Activated T-helper 2 cell treated with anti-CD3 and anti-CD28 coated beads, Interferon-gamma antibody, Interleukin-2, Interleukin-4, amounts not matched to agents 10 μg/mL and 5 μg/mL and 100 μg/mL, durations not matched to agents 14 hours and 24 hours and 36 hours (primary cell): Measurements from ENCODE around the gene RNF213. TPM values are rescaled to one million over a fixed set of nuclear protein-coding genes. Genes with fewer than 3 reads are reported as not detected.
"Not testable (repeated sequence)": the region's sequence is repeated elsewhere in the genome, so short reads cannot be mapped to it uniquely, and the experiment has no call there.

ENCODE experiments used
- DNase-seq: peaks from one replicate; pipeline ENCODE4 v3.0.0; 2021; ENCODE audit warnings: low spot score
- H3K27ac Mint-ChIP-seq: one replicate; pipeline ENCODE4 v1.8.0; 2021; ENCODE audit warnings: mixed read lengths
- H3K27me3 Mint-ChIP-seq: one replicate; pipeline ENCODE4 v1.8.0; 2021; ENCODE audit warnings: low read depth, mixed read lengths
- H3K36me3 Mint-ChIP-seq: one replicate; pipeline ENCODE4 v1.8.0; 2021; ENCODE audit warnings: low read depth, mixed read lengths
- H3K4me1 Mint-ChIP-seq: one replicate; pipeline ENCODE4 v1.8.0; 2021; ENCODE audit warnings: low read depth, mixed read lengths
- H3K4me3 Mint-ChIP-seq: one replicate; pipeline ENCODE4 v1.8.0; 2021; ENCODE audit warnings: low read depth, mild to moderate bottlenecking, moderate library complexity, mixed read lengths
- H3K9me3 Mint-ChIP-seq: one replicate; pipeline ENCODE4 v1.8.0; 2021; ENCODE audit warnings: mixed read lengths
- intact Hi-C: fragments of 100-400 bp; cut with micrococcal nuclease; formaldehyde crosslinking; loops from one replicate; pipeline ENCODE4 v1.15.1; 2023
- total RNA-seq: library from RNA; stranded (reverse); gene quantifications from 2 replicates; pipeline ENCODE4 v1.2.3, GENCODE V29; 2022

The RNF213 gene
- total RNA-seq, 1 donor from 2014 or later = 297 TPM

DNA sequence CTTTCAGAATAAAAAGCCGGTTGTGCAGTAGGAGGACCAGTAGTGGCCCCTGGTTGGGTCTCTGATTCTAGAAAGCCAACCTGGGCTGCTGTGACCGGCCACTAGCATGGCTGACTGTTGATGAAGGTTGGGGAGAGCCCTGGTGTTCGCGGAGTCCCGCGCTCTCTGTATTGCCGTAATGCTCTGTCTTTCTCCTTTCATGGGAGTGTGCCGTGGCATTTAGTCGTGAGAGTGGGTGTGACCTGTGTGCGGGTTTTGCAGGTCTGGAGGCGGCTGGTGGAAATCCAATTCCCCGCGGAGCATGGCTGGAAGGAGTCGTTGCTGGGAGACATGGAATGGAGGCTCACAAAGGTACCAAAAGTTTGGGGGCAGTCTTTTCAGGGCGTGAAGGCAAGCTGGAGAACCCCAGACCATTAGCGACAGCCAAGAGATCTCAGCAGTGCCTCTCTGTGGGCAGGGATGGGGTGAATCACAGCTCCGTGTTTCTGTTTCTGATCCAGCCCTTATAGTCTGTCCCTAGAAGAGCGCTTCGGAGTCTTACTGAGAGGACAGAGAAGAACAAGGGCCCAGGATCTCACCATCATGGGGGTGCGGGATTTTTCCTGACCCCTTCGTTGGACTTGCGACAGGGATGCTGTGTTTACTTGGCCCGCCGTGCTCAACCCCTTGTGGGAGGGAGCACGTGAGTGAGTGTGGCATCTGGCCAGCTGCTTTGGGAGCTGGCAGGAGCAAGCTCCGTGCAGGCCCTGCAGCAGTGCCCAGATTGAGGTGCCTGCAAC is 56.5 kb downstream of the RNF213 start:
- H3K36me3 Mint-ChIP-seq = peaks cover 72% of the 10 kb centered on the region
- no peak overlapping the region for H3K4me3 Mint-ChIP-seq
- peaks cover 5% of the 10 kb centered on the region for H3K4me1 Mint-ChIP-seq
- DNase-seq = no peak
- intact Hi-C loops = no loop called here
- H3K9me3 Mint-ChIP-seq = no peaks in the 10 kb centered on the region
- H3K27ac Mint-ChIP-seq = no peak overlapping the region
- H3K27me3 Mint-ChIP-seq = no peaks in the 10 kb centered on the region

GRCh38 chr17:80317706-80317980 is 57.0 kb downstream of the RNF213 start:
- Mint-ChIP-seq H3K4me3 (no peak overlapping the region), H3K9me3 (no peaks in the 10 kb centered on the region), H3K36me3 (peaks cover 76% of the 10 kb centered on the region), H3K27me3 (no peaks in the 10 kb centered on the region), H3K4me1 (peaks cover 5% of the 10 kb centered on the region), H3K27ac (no peak overlapping the region)
- DNase-seq = no peak
- intact Hi-C loops = no loop called here

DNA sequence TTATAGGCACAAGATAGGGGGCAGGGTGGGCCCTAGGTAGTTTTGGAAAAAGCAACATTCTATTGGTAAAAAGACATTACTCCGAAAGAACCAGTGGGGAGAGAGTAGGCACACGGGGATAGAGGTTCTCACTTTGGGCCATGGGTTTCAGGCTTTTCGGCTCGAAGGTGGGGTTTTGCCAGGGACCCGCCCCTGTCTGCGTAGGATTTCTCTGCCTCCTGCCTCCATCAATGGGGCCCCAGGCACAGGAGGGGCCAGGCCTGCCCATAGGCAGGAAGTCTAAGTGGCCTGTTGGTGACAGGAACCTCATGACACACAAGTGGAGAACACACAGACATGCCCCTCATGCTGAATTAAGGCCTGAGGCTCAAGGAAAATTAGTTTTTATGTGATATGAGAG is 57.5 kb downstream of the RNF213 start:
- Mint-ChIP-seq H3K9me3 (no peaks in the 10 kb centered on the region), H3K36me3 (peaks cover 76% of the 10 kb centered on the region), H3K4me3 (no peak overlapping the region), H3K4me1 (peaks cover 7% of the 10 kb centered on the region), H3K27me3 (no peaks in the 10 kb centered on the region), H3K27ac (no peak overlapping the region)
- no peak for DNase-seq
- intact Hi-C loops = no loop called here

DNA sequence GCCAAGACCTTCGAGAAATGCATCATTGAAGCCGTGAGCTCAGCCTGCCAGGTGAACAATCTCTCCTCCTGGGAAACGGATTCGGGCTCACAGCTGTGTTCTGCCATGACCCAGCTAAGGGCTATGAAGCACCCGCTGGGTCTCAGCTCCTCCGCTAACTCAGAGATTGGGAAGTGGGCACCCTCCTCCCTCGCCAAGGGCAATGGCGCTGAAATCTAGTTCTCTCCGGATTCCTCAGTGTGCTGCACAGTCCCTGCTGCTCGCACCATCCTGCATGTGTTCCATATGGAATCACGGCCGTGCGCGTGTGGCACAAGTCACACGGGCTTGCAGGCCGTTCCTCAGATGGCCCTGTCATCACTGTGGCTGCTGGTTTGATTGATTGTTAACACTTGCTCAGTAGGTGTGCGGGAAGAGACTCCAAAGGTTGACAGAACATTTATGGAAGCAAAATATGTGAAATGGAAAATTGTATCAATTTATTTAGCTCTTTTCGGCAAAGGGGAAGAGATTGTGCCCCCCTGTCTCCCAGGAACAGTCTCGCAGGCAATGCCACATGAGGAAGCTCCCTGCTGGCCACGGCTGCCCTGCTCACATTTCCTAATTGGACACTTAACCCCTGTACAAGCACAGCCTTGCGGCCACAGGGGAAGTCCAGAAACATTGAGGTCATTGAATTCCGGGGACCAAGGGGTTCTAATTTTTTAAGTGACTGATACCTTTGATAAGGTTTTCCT is 58.8 kb downstream of the RNF213 start:
- peaks cover 84% of the 10 kb centered on the region for H3K36me3 Mint-ChIP-seq
- intact Hi-C loops = no loop called here
- no peak overlapping the region for H3K27ac Mint-ChIP-seq
- H3K4me3 Mint-ChIP-seq = no peak overlapping the region
- no peak for DNase-seq
- no peaks in the 10 kb centered on the region for H3K9me3 Mint-ChIP-seq
- no peaks in the 10 kb centered on the region for H3K27me3 Mint-ChIP-seq
- peaks cover 8% of the 10 kb centered on the region for H3K4me1 Mint-ChIP-seq

DNA sequence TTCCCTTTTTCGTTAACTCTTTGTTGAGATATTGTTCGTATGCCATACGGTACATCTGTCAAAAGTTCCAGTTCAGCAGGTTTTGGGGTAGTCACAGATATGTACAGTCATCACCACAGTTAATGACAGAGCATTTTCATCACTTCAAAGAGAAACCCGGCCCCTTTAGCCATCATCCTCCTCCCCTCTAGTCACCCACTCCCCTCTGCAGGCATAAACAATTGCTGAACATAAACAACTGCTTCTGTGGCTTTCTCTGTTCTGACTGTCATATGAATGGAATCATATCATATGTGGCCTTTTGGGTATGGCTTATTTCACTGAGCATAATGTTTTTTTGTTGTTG is 59.3 kb downstream of the RNF213 start:
- no peak for DNase-seq
- H3K36me3 Mint-ChIP-seq = peaks cover 89% of the 10 kb centered on the region
- H3K27me3 Mint-ChIP-seq = no peaks in the 10 kb centered on the region
- intact Hi-C loops = no loop called here
- H3K4me1 Mint-ChIP-seq = peaks cover 8% of the 10 kb centered on the region
- H3K9me3 Mint-ChIP-seq = no peaks in the 10 kb centered on the region
- H3K27ac Mint-ChIP-seq = no peak overlapping the region
- H3K4me3 Mint-ChIP-seq = no peak overlapping the region

GRCh38 chr17:80320496-80320895 is 59.8 kb downstream of the RNF213 start:
- no peaks in the 10 kb centered on the region for H3K9me3 Mint-ChIP-seq
- peaks cover 8% of the 10 kb centered on the region for H3K4me1 Mint-ChIP-seq
- peaks cover 93% of the 10 kb centered on the region for H3K36me3 Mint-ChIP-seq
- no peak overlapping the region for H3K4me3 Mint-ChIP-seq
- no peak for DNase-seq
- no peak overlapping the region for H3K27ac Mint-ChIP-seq
- intact Hi-C loops = no loop called here
- H3K27me3 Mint-ChIP-seq = no peaks in the 10 kb centered on the region

GRCh38 chr17:80322864-80323263 is 62.2 kb downstream of the RNF213 start:
- Mint-ChIP-seq H3K27ac (peak overlapping the region; percentile 28), H3K4me3 (no peak overlapping the region), H3K9me3 (no peaks in the 10 kb centered on the region), H3K4me1 (peaks cover 3% of the 10 kb centered on the region), H3K36me3 (peaks cover 91% of the 10 kb centered on the region), H3K27me3 (no peaks in the 10 kb centered on the region)
- intact Hi-C loops = no loop called here
- no peak for DNase-seq

DNA sequence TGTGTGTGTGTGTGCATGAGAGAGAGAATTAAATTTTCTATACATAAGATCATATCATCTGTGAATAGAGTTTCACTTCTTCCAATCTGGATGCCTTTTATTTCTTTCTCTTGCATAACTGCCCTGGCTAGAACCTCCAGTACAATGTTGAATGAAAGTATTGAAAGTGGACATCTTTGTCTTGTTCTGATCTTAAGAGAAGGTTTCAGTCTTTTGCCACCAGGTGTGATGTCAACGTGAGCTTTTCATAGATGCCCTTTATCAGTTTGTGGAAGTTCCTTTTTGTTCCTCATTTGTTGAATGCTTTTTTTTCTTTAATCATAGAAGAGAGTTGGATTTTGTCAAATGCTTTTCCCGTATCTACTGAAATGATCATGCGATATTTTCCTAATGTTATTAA is 63.3 kb downstream of the RNF213 start:
- Mint-ChIP-seq H3K4me1 (peaks cover 13% of the 10 kb centered on the region), H3K4me3 (no peak overlapping the region), H3K27me3 (no peaks in the 10 kb centered on the region), H3K9me3 (no peaks in the 10 kb centered on the region), H3K36me3 (peaks cover 93% of the 10 kb centered on the region), H3K27ac (no peak overlapping the region)
- intact Hi-C loops = no loop called here
- no peak for DNase-seq

DNA sequence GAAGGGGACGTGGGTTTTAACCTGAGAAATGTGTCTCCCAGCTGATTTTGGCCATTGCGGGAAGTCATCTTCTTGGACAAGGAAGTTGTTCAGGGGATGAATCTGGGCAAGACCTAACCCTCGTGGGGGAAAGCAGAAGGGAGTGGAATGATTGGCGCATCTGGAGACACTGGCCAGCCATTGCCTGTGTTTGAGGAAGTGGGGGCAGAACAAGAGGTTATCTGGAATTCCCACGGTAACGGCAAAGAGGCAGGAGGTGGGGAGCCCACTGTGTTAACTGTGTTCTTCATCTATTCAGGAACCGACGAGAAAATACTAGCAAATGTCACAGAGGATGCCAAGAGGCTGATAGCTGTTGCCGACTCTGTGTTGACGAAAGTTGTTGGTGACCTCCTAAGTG is 66.9 kb downstream of the RNF213 start:
- peaks cover 97% of the 10 kb centered on the region for H3K36me3 Mint-ChIP-seq
- H3K27ac Mint-ChIP-seq = no peak overlapping the region
- intact Hi-C loops = no loop called here
- no peak overlapping the region for H3K4me3 Mint-ChIP-seq
- H3K4me1 Mint-ChIP-seq = peaks cover 14% of the 10 kb centered on the region
- no peak for DNase-seq
- H3K9me3 Mint-ChIP-seq = no peaks in the 10 kb centered on the region
- H3K27me3 Mint-ChIP-seq = no peaks in the 10 kb centered on the region

DNA sequence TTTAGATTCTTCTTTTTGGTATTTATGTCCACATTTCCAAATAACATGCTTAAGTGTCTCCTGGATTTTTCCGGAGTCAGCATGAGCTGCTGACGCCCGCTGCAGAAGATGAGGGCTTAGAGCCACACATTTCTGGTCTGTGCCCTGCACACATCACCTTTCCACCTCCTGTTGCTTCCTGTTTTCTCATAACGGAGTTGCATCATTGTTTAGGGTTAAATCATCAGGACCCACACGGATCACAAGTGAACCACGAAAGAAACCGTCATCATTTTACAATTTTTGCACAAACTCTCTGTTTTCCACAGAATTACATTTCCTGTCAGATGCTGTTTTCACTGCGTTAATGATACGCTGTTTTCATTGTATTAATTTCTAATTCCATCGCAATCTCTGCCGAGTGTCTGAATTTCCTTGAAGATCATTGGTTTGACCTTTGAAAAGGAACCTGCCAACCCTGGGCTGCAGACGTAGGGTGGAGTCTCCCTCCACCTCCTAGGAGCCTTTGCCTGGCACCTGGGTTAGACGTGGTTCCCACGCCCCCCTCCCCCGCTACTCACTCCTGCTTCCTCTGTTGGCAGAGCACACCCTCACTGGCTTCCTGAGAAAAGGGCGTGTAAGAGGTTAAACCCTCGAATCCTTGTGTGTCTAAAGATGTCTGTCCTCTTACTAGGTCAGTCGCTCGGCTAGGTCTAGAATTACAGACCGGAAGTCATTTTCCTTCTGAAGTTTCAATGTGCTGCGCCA is 68.2 kb downstream of the RNF213 start:
- intact Hi-C loops = no loop called here

DNA sequence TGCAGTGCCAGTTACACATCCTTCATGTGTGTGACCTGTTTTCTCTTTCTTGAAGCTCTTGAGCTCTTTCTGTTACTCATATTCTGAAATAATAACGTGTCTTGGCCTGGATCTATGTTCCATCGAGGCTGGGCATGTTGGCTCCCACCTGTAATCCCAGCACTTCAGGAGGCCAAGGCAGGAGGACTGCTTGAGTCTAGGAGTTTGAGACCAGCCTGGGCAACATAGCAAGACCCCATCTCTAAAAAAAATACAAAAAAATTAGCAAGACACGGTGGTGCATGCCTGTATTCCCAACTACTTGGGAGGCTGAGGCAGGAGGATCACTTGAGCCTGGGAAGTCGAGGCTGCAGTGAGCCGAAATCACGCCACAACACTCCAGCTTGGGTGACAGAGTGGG is 68.8 kb downstream of the RNF213 start:
- H3K27ac Mint-ChIP-seq, H3K9me3 Mint-ChIP-seq, H3K4me3 Mint-ChIP-seq, H3K27me3 Mint-ChIP-seq, DNase-seq, intact Hi-C loops: not testable (repeated sequence)
- Mint-ChIP-seq H3K4me1 (peaks cover 11% of the 10 kb centered on the region), H3K36me3 (peaks cover 92% of the 10 kb centered on the region)

More for the DNA sequence above, 68.2 kb downstream of the RNF213 start:
- peak overlapping the region; percentile 66 for H3K27ac Mint-ChIP-seq
- no peak overlapping the region for H3K4me3 Mint-ChIP-seq
- H3K4me1 Mint-ChIP-seq = peaks cover 11% of the 10 kb centered on the region
- DNase-seq = no peak
- H3K9me3 Mint-ChIP-seq = no peaks in the 10 kb centered on the region
- H3K27me3 Mint-ChIP-seq = no peaks in the 10 kb centered on the region
- H3K36me3 Mint-ChIP-seq = peaks cover 92% of the 10 kb centered on the region

GRCh38 chr17:80330276-80330675 is 69.6 kb downstream of the RNF213 start:
- intact Hi-C loops = no loop called here
- Mint-ChIP-seq H3K4me3 (no peak overlapping the region), H3K36me3 (peaks cover 88% of the 10 kb centered on the region), H3K4me1 (peaks cover 11% of the 10 kb centered on the region), H3K27me3 (no peaks in the 10 kb centered on the region), H3K9me3 (no peaks in the 10 kb centered on the region), H3K27ac (no peak overlapping the region)
- DNase-seq = no peak

DNA sequence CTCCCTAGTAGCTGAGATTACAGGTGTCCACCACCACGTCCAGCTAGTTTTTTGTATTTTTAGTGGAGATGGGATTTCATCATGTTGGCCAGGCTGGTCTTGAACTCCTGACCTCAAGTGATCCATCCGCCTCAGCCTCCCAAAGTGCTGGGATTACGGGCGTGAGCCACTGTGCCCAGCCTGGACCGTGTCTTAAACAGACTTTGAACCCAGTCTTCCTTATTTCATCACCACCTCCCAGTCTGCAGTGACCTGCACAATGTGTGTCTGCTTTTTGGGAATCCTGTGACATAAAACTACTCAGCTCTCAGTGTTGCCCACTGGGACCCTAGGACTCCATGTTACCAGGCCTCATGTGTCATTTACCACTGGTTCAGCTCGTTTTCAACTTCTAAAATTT is 70.3 kb downstream of the RNF213 start:
- H3K27me3 Mint-ChIP-seq, intact Hi-C loops, H3K27ac Mint-ChIP-seq, DNase-seq, H3K4me3 Mint-ChIP-seq, H3K9me3 Mint-ChIP-seq: not testable (repeated sequence)
- peaks cover 11% of the 10 kb centered on the region for H3K4me1 Mint-ChIP-seq
- peaks cover 88% of the 10 kb centered on the region for H3K36me3 Mint-ChIP-seq
